D721Med (cell line): ENCODE results near the gene CLDND1.

ENCODE experiments used
- DNase-seq: peaks from one replicate; pipeline ENCODE4 v3.0.0; 2011; ENCODE audit warnings: low spot score; ENCODE audit not compliant: insufficient read length
- FAIRE-seq: peaks from 2 replicates; lab custom pipeline; 2011; peaks lifted over from hg19 to GRCh38; lab: Jason Lieb, UNC
- TF ChIP-seq, protein P1 (sequence below): IDR thresholded peaks from 2 replicates; pipeline ENCODE4 v1.5.1; 2012; ENCODE audit warnings: mild to moderate bottlenecking, control low read depth; ENCODE audit not compliant: insufficient read depth; ENCODE audit errors: missing control alignments

The CLDND1 gene

DNA sequence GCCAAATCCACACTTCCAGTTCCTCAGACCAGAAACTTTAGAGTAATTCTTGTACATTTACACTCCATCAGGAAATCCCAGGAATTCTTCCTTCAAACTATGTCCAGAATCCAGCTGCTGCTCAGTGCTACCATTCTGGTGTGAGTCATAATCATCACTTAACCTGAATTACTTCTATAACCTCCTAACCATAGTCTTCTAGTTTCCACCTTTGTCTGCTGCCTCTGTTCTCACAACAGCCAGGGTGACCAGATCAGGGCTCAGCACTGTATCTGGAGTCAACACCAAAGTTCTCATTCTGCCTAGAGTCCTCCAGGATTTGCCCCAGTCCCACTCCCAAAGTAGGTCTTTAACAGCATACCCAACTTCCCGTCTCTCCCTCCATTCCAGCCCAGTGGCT lies 3.4 kb downstream of the CLDND1 start:
- TF ChIP-seq, protein P1, sequence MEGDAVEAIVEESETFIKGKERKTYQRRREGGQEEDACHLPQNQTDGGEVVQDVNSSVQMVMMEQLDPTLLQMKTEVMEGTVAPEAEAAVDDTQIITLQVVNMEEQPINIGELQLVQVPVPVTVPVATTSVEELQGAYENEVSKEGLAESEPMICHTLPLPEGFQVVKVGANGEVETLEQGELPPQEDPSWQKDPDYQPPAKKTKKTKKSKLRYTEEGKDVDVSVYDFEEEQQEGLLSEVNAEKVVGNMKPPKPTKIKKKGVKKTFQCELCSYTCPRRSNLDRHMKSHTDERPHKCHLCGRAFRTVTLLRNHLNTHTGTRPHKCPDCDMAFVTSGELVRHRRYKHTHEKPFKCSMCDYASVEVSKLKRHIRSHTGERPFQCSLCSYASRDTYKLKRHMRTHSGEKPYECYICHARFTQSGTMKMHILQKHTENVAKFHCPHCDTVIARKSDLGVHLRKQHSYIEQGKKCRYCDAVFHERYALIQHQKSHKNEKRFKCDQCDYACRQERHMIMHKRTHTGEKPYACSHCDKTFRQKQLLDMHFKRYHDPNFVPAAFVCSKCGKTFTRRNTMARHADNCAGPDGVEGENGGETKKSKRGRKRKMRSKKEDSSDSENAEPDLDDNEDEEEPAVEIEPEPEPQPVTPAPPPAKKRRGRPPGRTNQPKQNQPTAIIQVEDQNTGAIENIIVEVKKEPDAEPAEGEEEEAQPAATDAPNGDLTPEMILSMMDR, result no peak
- no peak for DNase-seq
- FAIRE-seq, result no peak

DNA sequence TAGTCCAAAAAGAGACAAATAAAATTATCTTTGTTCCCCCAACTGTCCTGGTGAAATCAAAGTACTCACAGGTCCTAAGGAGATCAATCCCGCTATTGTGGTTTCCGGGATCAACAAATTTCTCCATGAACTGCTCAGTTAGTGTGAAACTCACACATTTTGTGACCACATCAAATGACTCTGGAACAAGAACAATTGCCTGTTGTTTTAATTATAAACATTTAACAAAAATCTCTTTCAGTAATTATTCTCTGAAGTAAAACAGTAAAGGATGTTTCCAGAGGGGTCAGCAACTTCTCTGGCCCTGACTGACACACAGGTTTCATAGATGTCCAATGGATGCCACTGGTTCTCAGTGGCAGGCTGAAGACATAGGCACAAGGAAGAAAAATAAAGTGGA lies 3.9 kb downstream of the CLDND1 start:
- FAIRE-seq, result no peak
- TF ChIP-seq, protein P1, result no peak
- no peak for DNase-seq

DNA sequence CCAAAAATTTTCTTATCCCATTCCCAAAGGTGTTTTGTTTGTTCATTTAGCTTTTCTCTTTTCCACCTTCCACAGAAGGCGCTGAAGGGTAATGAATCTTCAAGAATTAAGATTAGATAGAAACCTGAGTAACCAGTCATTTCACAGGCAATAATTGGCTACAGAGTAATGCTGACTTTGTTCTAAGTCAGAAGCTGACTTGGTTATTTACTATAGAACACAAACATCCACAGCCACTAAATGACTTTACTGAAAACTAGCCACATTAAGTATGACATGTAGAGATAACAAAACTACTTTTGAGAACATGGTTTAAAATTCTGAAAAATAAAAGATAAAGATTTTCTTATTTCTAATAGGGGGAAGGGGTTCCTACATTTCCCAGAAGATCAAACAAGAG lies 7.8 kb downstream of the CLDND1 start:
- no peak for DNase-seq
- no peak for FAIRE-seq
- TF ChIP-seq, protein P1, result no peak

DNA sequence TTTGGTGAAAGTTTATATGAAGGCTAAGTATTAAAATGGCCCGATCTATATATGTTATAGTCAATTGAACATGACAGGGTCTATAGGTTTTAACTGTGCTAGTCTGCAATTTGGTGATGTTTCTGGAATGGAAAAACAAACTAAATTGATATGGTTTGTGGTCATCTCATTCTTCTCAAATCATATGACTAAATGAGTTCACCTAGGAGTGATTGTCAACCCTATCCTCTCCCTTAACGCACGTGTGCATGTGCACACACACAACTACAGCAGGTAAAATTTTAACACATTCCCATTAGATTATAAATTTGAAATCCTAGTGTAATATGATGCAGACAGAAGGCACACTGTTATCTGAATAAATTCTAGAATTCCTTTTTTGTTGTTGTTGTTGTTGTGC lies 9.0 kb downstream of the CLDND1 start:
- FAIRE-seq (no peak), DNase-seq (no peak)
- TF ChIP-seq, protein P1, result no peak

DNA sequence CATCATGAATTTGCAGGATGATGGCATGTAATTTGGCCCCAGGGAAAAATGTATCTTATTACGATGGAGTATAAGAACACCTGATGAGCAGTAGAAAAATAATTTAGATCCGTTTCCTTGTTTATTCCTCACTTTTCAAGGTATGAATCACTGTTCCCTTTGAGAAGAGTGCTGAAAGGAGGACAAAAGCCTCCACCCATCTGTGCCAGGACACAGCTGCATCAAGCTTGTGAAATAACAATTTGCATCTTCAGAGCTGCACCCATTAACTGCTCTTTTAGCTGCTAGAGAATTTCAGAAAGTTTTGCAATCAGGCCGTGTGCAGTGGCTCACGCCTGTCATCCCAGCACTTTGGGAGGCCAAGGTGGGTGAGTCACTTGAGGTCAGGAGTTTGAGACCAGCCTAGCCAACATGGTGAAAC lies 9.6 kb downstream of the CLDND1 start:
- FAIRE-seq, result no peak
- TF ChIP-seq, protein P1, result no peak
- no peak for DNase-seq

DNA sequence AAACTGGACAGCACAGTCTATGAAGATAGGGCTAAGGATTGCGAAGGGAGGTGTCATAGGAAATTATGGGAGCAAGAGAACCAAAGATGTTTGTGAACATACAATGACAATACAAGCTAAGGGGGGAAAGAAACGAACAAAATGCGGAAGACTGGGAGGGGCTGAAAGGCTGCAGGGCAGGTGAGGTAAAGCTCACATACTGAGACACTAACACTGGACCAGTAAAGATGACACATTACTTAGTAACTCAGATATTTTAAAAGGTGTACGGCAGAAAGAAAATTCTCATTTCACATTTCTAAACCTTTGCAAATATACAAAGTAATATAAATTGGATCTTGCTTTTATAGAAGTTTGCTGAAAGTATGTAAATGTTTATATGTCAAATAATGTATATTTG lies 10.1 kb downstream of the CLDND1 start:
- TF ChIP-seq, protein P1, result no peak
- DNase-seq (no peak), FAIRE-seq (no peak)

DNA sequence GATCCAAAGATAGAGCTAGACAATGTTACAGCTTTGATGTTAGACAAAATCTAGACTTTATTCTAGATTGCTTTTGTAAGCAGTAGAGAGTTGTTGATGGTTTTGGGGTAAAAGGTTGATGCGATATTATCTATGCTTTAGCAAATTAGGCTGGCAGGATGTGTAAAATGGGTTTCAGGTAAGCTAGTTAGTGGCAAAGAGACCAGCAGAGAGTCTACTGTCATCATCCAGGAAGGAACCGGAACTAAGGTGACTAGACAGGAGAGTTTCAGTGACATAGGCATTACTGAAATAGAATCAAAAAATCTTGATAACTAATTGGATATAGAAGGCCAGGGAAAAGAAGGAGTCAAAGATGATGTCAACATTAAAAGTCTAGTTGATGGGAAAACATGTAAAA lies 14.1 kb downstream of the CLDND1 start:
- FAIRE-seq, result no peak
- no peak for DNase-seq
- TF ChIP-seq, protein P1, result no peak
